Activated CD8-positive, alpha-beta memory T cell treated with anti-CD3 and anti-CD28 coated beads for 24 hours (primary cell): Measurements from ENCODE around the gene CEP112.
"Not testable (repeated sequence)": the region's sequence is repeated elsewhere in the genome, so short reads cannot be mapped to it uniquely, and the experiment has no call there.

Experiments
- DNase-seq: peaks from one replicate; pipeline ENCODE4 v3.0.0-alpha.2; 2020

The CEP112 gene

GRCh38 chr17:66210208-66210574 is 18.3 kb upstream of the CEP112 start:
- DNase-seq: no peak

DNA sequence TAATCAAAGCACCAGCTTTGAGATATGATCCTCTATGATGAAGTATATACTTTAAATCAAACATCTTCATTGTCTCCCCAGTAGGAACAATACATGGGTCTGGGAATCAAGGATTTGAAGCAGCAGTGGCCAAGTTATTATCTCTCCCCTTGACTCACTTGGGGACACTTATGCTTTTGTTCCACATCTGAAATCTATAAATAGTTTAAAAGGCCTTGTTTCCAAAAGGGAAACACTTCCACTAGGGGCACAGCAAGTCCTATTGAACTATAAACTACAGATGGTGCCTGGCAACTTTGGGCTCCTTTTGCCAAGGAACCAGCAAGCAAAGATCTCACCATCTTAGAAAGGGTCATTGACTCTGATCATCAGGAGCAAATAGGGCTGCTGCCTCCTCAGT is 16.0 kb upstream of the CEP112 start:
- DNase-seq: no peak

- DNase-seq: no peak
These were observed 11.5 kb upstream of the CEP112 start for GRCh38 chr17:66203274-66204015.

DNA sequence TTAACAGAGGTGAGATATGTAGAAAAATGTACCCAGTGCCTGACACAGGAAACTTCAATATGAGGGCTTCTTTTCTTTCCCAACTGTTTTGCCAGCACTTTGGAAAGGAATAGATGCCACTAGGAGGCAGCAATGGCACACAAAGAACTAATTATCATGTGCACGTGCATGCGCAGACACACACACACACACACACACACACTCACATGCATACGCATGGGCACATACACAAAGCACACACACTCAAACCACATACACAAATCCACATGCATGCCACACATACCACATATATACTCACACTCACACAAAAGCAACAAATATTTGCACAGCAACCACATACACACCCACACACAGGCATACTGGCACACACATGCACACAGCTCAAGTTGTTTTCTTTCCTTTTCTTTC is 8.8 kb upstream of the CEP112 start:
- no peak for DNase-seq

DNA sequence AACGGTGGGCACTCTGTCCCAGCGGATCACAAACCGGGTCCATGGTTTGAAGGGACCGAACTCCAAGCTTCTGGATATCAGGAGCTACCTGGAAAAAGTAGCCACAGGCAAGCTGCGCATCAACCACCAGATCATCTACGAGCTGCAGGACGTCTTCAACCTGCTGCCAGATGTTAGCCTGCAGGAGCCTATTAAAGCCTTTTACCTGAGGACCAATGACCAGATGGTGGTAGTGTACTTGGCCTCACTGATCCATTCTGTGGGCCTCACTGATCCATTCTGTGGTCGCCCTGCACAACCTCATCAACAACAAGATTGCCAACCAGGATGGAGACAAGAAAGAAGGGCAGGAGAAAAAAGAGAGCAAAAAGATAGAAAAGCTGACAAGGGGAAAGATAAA is 6.3 kb upstream of the CEP112 start:
- DNase-seq: no peak

- DNase-seq: no peak
These were observed 400 bp upstream of the CEP112 start for GRCh38 chr17:66192378-66192687.

DNA sequence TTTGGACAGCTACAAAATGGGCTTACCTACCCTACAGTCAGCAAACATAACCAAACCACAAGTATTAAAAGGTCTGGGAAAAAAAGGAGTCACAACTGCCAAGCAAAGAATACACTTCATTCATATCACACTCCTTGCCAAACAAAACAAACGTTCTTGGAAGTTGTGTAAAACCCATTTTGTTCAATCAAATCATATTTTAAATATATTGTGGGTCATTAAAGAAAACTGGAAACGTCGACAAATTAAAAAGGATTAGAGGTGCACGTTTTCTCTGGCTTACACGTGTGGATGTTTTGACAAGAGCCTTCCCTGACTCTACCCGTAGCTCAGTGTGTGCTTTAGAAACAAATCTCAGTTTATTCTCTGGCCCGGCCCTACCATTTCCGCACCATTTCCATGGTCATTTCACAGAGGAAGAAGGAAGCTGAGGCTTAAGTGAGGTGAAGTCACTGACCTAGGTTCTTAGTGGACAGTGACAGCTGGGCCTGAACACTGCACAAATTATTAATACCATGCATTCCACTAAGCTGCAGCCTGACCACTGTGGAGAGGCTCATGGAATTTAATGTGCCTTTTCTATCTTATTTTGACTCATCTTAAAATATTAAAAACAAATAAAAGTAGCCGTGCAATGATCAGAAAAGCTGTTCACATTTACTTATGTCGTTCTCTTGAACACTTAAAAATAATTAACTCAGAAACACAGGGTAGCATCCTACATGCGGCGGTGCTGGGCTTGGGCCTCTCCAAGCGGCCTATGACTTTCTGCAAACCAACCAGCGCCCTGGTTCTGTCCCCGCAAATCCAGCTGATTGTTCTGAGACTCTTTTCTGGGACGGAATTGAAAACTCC is 968 bp downstream of the CEP112 start:
- DNase-seq: no peak

- DNase-seq: no peak
These were observed 4.2 kb downstream of the CEP112 start for GRCh38 chr17:66187718-66188117.

DNA sequence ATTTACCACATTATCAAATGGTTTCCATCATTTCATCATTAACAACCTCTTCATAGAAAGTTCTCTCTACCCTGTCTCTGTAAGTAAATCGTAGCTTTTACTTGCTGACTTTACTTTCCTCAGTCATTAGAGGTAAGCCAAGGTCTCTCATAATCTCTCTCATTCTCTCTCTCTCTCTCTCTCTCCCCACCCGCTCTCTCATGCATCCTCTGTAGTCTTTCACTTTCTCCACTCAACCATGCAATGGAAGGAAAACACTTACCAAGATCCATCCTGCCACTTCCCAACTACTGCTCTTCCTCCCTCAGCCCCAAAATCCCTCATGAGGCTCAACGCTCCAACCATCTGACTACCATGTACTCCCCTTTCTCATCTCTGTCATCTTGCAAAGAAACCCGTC is 6.1 kb downstream of the CEP112 start:
- no peak for DNase-seq

DNA sequence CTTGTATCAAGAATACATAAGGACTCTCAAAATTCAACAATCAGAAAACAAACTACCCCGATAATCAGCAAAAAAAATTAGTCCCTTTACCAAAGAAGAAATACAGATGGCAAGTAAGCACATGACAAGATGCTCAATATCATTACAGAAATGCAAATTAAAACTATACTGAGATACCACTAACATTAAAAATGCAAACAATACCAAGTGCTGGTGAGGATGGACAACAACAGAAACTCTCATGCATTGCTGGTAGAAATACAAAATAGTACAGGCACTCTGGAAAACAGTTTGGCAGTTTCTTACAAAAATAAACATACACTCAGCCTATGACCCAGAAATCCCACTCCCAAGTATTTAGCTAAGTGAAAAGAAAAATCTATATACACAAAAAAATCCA is 7.5 kb downstream of the CEP112 start:
- no peak for DNase-seq

- DNase-seq: no peak
These were observed 8.4 kb downstream of the CEP112 start for GRCh38 chr17:66183529-66183928.

DNA sequence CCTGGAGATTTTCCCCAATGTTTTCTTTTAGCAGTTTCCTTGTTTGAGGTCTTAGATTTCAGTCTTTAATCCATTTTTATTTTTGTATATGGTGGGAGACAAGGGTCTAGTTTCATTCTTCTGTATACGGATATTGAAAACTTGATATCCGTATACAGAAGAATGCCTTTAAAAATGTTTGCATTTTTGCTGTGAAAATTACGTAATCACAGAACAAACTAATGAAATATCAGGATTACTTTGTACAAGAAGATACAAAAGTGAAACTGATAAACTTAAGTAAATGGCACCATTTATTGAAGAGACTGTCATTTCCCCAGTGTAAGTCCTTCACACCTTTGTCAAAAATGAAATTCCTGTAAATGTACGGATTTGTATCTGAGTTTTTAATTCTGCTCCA is 13.3 kb downstream of the CEP112 start:
- no peak for DNase-seq

GRCh38 chr17:66177048-66177447 is 14.9 kb downstream of the CEP112 start:
- DNase-seq: no peak

GRCh38 chr17:66175892-66176291 is 16.0 kb downstream of the CEP112 start:
- DNase-seq: no peak

GRCh38 chr17:66172691-66173223 is 19.2 kb downstream of the CEP112 start:
- no peak for DNase-seq

DNA sequence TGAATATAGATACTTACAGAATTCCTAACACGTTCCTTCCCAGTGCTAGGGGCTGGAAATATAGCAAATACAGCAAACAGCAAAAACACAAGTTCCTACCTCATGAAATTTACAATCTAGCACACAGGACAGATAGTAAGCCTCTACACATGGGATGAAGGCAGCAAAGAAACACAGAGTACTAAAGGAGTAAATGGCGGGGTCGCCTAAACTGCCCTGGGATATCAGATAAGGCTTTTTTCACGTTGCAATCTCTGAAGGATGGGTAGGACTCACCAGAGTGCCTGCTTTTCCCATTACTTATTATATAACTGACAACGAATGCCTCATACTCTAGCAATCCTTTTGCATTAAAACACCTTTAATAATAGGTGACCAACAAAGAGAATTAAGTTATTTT is 19.8 kb downstream of the CEP112 start:
- no peak for DNase-seq

DNA sequence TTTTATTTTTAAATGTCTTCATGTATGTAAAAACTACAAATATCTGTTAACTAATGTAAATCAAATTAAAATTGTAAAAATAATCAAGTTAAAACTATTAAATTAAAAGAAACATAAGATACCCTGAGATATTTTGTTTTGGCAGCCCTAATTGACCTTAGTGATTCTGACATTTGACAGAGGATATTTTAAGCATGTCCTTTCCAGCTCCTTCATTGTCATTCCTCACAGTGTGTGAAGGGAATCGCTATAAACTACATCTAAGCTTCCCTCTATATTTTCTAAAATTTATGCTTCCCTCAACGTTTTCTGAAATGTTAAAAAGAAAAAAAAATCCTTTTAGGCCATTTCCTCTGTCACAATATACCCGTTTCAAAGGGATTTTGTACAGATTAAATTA is 20.2 kb downstream of the CEP112 start:
- no peak for DNase-seq

- DNase-seq: no peak
These were observed 20.8 kb downstream of the CEP112 start for GRCh38 chr17:66171172-66171571.

DNA sequence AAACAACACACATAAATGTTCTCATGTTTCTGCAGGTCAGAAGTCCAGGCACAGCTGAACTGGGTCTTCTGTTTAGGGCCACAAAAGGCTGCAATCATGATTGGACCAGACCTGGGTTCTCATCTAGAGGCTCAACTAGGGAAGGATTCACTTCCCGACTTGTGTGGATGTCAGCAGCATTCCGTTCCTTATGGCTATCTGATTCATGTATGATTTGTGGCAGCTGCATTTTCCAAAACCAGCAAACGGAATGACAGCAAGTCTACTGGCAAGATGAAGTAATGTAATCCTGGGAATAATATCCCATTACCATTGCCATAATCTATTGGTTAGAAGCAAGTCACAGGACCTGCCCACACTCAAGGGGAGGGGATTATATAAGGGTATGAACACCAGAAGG is 22.1 kb downstream of the CEP112 start:
- no peak for DNase-seq

GRCh38 chr17:66167189-66167815 is 24.6 kb downstream of the CEP112 start:
- DNase-seq: no peak

GRCh38 chr17:66165537-66166123 is 26.3 kb downstream of the CEP112 start:
- no peak for DNase-seq

DNA sequence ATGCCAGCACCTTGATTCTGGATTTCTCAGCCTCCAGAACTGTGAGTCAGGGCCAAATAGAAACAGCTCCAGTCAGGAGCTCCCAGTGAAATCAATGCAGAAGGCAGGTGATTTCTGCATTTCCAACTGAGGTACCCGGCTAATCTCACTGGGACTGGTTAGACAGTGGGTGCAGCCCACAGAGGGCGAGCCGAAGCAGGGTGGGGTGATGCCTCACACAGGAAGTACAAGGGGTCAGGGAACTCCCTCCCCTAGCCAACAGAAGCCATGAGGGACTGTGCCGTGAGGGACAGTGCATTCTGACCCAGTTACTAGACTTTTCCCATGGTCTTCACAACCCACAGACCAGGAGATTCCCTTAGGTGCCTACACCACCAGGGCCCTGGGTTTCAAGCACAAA is 36.9 kb downstream of the CEP112 start:
- not testable (repeated sequence) for DNase-seq

- no peak for DNase-seq
These were observed 39.2 kb downstream of the CEP112 start for GRCh38 chr17:66152756-66153155.

GRCh38 chr17:66150708-66151107 is 41.2 kb downstream of the CEP112 start:
- no peak for DNase-seq
